ENCODE results near the gene MAP1LC3B.

The MAP1LC3B gene

GRCh38 chr16:87409153-87409552, 17.0 kb downstream of the MAP1LC3B start:
- Histone ChIP-seq H3K4me1 (ENCODE audit: control insufficient read depth, insufficient read depth, low read length, poor library complexity, severe bottlenecking) (no peaks in the 10 kb centered on the region), H3K36me3 (ENCODE audit: control insufficient read depth, insufficient read depth, low read length) (peaks cover 65% of the 10 kb centered on the region), H3K9me3 (ENCODE audit: control insufficient read depth, low read length) (no peaks in the 10 kb centered on the region), H3K4me3 (ENCODE audit: insufficient read depth, low read depth, low read length, poor library complexity, severe bottlenecking) (no peak overlapping the region), H3K27me3 (replicated peaks; ENCODE audit: control insufficient read depth, insufficient read depth, low read length, poor library complexity, severe bottlenecking) (no peaks in the 10 kb centered on the region), H3K27ac (ENCODE audit: insufficient read depth, low read length, poor library complexity, severe bottlenecking) (no peak overlapping the region)
- DNase-seq, result no peak

GRCh38 chr16:87409781-87410180, 17.6 kb downstream of the MAP1LC3B start:
- Histone ChIP-seq H3K9me3 (ENCODE audit: control insufficient read depth, low read length) (no peaks in the 10 kb centered on the region), H3K4me1 (ENCODE audit: control insufficient read depth, insufficient read depth, low read length, poor library complexity, severe bottlenecking) (no peaks in the 10 kb centered on the region), H3K36me3 (ENCODE audit: control insufficient read depth, insufficient read depth, low read length) (peaks cover 58% of the 10 kb centered on the region), H3K27me3 (replicated peaks; ENCODE audit: control insufficient read depth, insufficient read depth, low read length, poor library complexity, severe bottlenecking) (no peaks in the 10 kb centered on the region), H3K4me3 (ENCODE audit: insufficient read depth, low read depth, low read length, poor library complexity, severe bottlenecking) (no peak overlapping the region), H3K27ac (ENCODE audit: insufficient read depth, low read length, poor library complexity, severe bottlenecking) (no peak overlapping the region)
- DNase-seq, result no peak

- H3K27ac ChIP-seq (ENCODE audit: insufficient read depth, low read length, poor library complexity, severe bottlenecking), result no peak overlapping the region
- peaks cover 52% of the 10 kb centered on the region for H3K36me3 ChIP-seq (ENCODE audit: control insufficient read depth, insufficient read depth, low read length)
- H3K4me1 ChIP-seq (ENCODE audit: control insufficient read depth, insufficient read depth, low read length, poor library complexity, severe bottlenecking), result no peaks in the 10 kb centered on the region
- DNase-seq, result no peak
- H3K4me3 ChIP-seq (ENCODE audit: insufficient read depth, low read depth, low read length, poor library complexity, severe bottlenecking), result no peak overlapping the region
- H3K27me3 ChIP-seq (replicated peaks; ENCODE audit: control insufficient read depth, insufficient read depth, low read length, poor library complexity, severe bottlenecking), result no peaks in the 10 kb centered on the region
- no peaks in the 10 kb centered on the region for H3K9me3 ChIP-seq (ENCODE audit: control insufficient read depth, low read length)
Measured at GRCh38 chr16:87410530-87410929, 18.4 kb downstream of the MAP1LC3B start.

- no peaks in the 10 kb centered on the region for H3K27me3 ChIP-seq (replicated peaks; ENCODE audit: control insufficient read depth, insufficient read depth, low read length, poor library complexity, severe bottlenecking)
- no peak overlapping the region for H3K27ac ChIP-seq (ENCODE audit: insufficient read depth, low read length, poor library complexity, severe bottlenecking)
- no peaks in the 10 kb centered on the region for H3K9me3 ChIP-seq (ENCODE audit: control insufficient read depth, low read length)
- no peaks in the 10 kb centered on the region for H3K4me1 ChIP-seq (ENCODE audit: control insufficient read depth, insufficient read depth, low read length, poor library complexity, severe bottlenecking)
- no peak overlapping the region for H3K4me3 ChIP-seq (ENCODE audit: insufficient read depth, low read depth, low read length, poor library complexity, severe bottlenecking)
- no peak for DNase-seq
- peaks cover 50% of the 10 kb centered on the region for H3K36me3 ChIP-seq (ENCODE audit: control insufficient read depth, insufficient read depth, low read length)
Measured at GRCh38 chr16:87410968-87411367, 18.8 kb downstream of the MAP1LC3B start.

GRCh38 chr16:87411375-87412271, 19.5 kb downstream of the MAP1LC3B start:
- Histone ChIP-seq H3K27ac (ENCODE audit: insufficient read depth, low read length, poor library complexity, severe bottlenecking) (no peak overlapping the region), H3K36me3 (ENCODE audit: control insufficient read depth, insufficient read depth, low read length) (peaks cover 50% of the 10 kb centered on the region)
- no peak for DNase-seq

GRCh38 chr16:87412371-87412995, 20.3 kb downstream of the MAP1LC3B start:
- Histone ChIP-seq H3K27me3 (replicated peaks; ENCODE audit: control insufficient read depth, insufficient read depth, low read length, poor library complexity, severe bottlenecking) (no peaks in the 10 kb centered on the region), H3K27ac (ENCODE audit: insufficient read depth, low read length, poor library complexity, severe bottlenecking) (no peak overlapping the region), H3K9me3 (ENCODE audit: control insufficient read depth, low read length) (no peaks in the 10 kb centered on the region), H3K4me3 (ENCODE audit: insufficient read depth, low read depth, low read length, poor library complexity, severe bottlenecking) (no peak overlapping the region), H3K4me1 (ENCODE audit: control insufficient read depth, insufficient read depth, low read length, poor library complexity, severe bottlenecking) (no peaks in the 10 kb centered on the region), H3K36me3 (ENCODE audit: control insufficient read depth, insufficient read depth, low read length) (peaks cover 55% of the 10 kb centered on the region)
- no peak for DNase-seq

More at GRCh38 chr16:87411375-87412271, 19.5 kb downstream of the MAP1LC3B start:
- no peak overlapping the region for H3K4me3 ChIP-seq (ENCODE audit: insufficient read depth, low read depth, low read length, poor library complexity, severe bottlenecking)
- no peaks in the 10 kb centered on the region for H3K9me3 ChIP-seq (ENCODE audit: control insufficient read depth, low read length)
- no peaks in the 10 kb centered on the region for H3K4me1 ChIP-seq (ENCODE audit: control insufficient read depth, insufficient read depth, low read length, poor library complexity, severe bottlenecking)
- H3K27me3 ChIP-seq (replicated peaks; ENCODE audit: control insufficient read depth, insufficient read depth, low read length, poor library complexity, severe bottlenecking), result no peaks in the 10 kb centered on the region

GRCh38 chr16:87412996-87413421, 20.9 kb downstream of the MAP1LC3B start:
- Histone ChIP-seq H3K27me3 (replicated peaks; ENCODE audit: control insufficient read depth, insufficient read depth, low read length, poor library complexity, severe bottlenecking) (no peaks in the 10 kb centered on the region), H3K27ac (ENCODE audit: insufficient read depth, low read length, poor library complexity, severe bottlenecking) (no peak overlapping the region), H3K4me1 (ENCODE audit: control insufficient read depth, insufficient read depth, low read length, poor library complexity, severe bottlenecking) (no peaks in the 10 kb centered on the region), H3K4me3 (ENCODE audit: insufficient read depth, low read depth, low read length, poor library complexity, severe bottlenecking) (no peak overlapping the region), H3K9me3 (ENCODE audit: control insufficient read depth, low read length) (no peaks in the 10 kb centered on the region), H3K36me3 (ENCODE audit: control insufficient read depth, insufficient read depth, low read length) (peaks cover 59% of the 10 kb centered on the region)
- DNase-seq, result no peak

GRCh38 chr16:87414251-87414680, 22.1 kb downstream of the MAP1LC3B start:
- DNase-seq, result no peak
- peaks cover 53% of the 10 kb centered on the region for H3K36me3 ChIP-seq (ENCODE audit: control insufficient read depth, insufficient read depth, low read length)
- H3K27me3 ChIP-seq (replicated peaks; ENCODE audit: control insufficient read depth, insufficient read depth, low read length, poor library complexity, severe bottlenecking), result no peaks in the 10 kb centered on the region
- no peak overlapping the region for H3K4me3 ChIP-seq (ENCODE audit: insufficient read depth, low read depth, low read length, poor library complexity, severe bottlenecking)
- no peaks in the 10 kb centered on the region for H3K4me1 ChIP-seq (ENCODE audit: control insufficient read depth, insufficient read depth, low read length, poor library complexity, severe bottlenecking)
- H3K27ac ChIP-seq (ENCODE audit: insufficient read depth, low read length, poor library complexity, severe bottlenecking), result no peak overlapping the region
- H3K9me3 ChIP-seq (ENCODE audit: control insufficient read depth, low read length), result no peaks in the 10 kb centered on the region

- no peaks in the 10 kb centered on the region for H3K4me1 ChIP-seq (ENCODE audit: control insufficient read depth, insufficient read depth, low read length, poor library complexity, severe bottlenecking)
- no peak for DNase-seq
- no peak overlapping the region for H3K4me3 ChIP-seq (ENCODE audit: insufficient read depth, low read depth, low read length, poor library complexity, severe bottlenecking)
- no peaks in the 10 kb centered on the region for H3K9me3 ChIP-seq (ENCODE audit: control insufficient read depth, low read length)
- peaks cover 48% of the 10 kb centered on the region for H3K36me3 ChIP-seq (ENCODE audit: control insufficient read depth, insufficient read depth, low read length)
- no peaks in the 10 kb centered on the region for H3K27me3 ChIP-seq (replicated peaks; ENCODE audit: control insufficient read depth, insufficient read depth, low read length, poor library complexity, severe bottlenecking)
- no peak overlapping the region for H3K27ac ChIP-seq (ENCODE audit: insufficient read depth, low read length, poor library complexity, severe bottlenecking)
Measured at GRCh38 chr16:87415441-87415840, 23.3 kb downstream of the MAP1LC3B start.

Data from effector memory CD4-positive, alpha-beta T cell (primary cell).